GM06990 (cell line): ENCODE measurements around the gene TUBB.

ENCODE experiments used
- DNase-seq: peaks from one replicate; pipeline ENCODE4 v3.0.0-alpha.2; 2011; ENCODE audit not compliant: insufficient read length; ENCODE audit errors: extremely low read depth
- H3K27me3 ChIP-seq: replicated peaks from 2 replicates; pipeline ENCODE4 v1.6.0; 2011; ENCODE audit warnings: low read length; ENCODE audit not compliant: control insufficient read depth, insufficient read depth
- H3K36me3 ChIP-seq: 2 replicates; pipeline ENCODE4 v1.5.1; 2011; ENCODE audit warnings: low read length; ENCODE audit not compliant: control insufficient read depth, insufficient read depth
- H3K4me3 ChIP-seq: replicated peaks from 2 replicates; pipeline ENCODE4 v1.5.1; 2011; ENCODE audit warnings: low read depth, mild to moderate bottlenecking, control low read depth, low read length
- TF ChIP-seq, protein P1 (sequence below): IDR thresholded peaks from 2 replicates; pipeline ENCODE4 v1.5.1; 2011; ENCODE audit warnings: low read length, control low read depth, mild to moderate bottlenecking, inconsistent platforms; ENCODE audit not compliant: insufficient read depth, poor library complexity, severe bottlenecking

The TUBB gene

DNA sequence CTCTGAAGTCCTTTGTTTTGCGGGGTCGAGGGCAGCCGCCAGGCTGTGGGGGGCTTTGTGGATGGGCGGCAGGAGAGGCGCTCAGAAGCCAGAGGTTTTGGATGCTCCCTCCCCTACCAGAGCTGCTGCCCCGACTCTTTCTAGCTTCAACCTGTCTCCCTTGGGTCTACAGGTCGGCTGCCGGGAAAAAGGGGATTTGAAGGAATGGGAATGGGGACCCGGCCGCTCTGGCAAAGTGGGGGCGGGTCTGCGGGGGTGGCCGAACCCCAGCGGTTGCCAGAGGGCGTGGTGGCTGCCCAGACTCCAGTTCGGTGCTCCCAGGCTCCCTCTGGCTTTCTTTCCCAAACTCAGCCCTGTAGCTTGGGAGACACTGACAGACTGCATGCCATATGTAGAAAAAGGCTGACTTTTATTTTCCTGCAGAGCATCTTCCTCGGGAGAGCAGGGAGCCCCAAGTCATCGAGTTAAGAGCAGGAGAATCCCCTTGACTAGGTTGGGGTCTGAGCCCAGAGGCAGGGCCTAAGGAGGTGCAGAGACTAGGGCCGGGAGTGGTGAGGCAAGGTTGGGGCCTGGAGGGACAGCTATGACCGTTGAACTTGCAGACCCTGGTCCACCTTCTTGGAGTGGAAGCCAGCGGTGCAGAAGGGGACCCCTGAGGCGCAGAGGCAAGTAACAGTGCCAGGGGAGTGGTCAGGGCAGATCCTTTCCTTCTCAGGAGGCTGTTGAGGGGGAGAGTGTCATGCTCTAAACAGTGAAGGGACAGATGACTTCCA, 32.3 kb upstream of the TUBB start:
- DNase-seq: peak; percentile 44
- Histone ChIP-seq H3K36me3 (no peaks in the 10 kb centered on the region), H3K4me3 (peak overlapping the region; percentile 95), H3K27me3 (no peaks in the 10 kb centered on the region)
- TF ChIP-seq, protein P1, sequence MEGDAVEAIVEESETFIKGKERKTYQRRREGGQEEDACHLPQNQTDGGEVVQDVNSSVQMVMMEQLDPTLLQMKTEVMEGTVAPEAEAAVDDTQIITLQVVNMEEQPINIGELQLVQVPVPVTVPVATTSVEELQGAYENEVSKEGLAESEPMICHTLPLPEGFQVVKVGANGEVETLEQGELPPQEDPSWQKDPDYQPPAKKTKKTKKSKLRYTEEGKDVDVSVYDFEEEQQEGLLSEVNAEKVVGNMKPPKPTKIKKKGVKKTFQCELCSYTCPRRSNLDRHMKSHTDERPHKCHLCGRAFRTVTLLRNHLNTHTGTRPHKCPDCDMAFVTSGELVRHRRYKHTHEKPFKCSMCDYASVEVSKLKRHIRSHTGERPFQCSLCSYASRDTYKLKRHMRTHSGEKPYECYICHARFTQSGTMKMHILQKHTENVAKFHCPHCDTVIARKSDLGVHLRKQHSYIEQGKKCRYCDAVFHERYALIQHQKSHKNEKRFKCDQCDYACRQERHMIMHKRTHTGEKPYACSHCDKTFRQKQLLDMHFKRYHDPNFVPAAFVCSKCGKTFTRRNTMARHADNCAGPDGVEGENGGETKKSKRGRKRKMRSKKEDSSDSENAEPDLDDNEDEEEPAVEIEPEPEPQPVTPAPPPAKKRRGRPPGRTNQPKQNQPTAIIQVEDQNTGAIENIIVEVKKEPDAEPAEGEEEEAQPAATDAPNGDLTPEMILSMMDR: no peak

DNA sequence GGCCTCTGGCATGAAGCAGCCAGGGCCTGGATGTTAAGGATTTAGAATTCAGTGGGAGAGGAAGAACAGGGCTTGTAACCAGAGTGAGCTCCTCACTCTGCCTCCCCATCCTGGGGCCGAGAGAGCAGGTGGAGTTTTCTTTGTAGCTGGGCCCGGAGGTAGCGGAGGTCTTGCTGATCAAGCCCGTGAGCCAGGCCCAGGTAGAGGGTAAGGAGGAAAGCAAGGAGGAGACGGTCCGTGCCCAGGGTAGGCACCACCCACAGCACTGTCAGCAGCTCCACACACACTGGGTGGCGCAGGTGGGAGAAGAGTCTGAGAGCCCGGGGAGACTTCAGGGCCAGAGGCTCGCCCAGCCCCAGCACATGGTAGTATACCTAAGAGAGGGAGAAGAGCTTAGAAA, 31.6 kb upstream of the TUBB start:
- Histone ChIP-seq H3K36me3 (no peaks in the 10 kb centered on the region), H3K27me3 (no peaks in the 10 kb centered on the region), H3K4me3 (peak overlapping the region; percentile 95)
- TF ChIP-seq, protein P1: peak; percentile 31
- DNase-seq: peak; percentile 52

DNA sequence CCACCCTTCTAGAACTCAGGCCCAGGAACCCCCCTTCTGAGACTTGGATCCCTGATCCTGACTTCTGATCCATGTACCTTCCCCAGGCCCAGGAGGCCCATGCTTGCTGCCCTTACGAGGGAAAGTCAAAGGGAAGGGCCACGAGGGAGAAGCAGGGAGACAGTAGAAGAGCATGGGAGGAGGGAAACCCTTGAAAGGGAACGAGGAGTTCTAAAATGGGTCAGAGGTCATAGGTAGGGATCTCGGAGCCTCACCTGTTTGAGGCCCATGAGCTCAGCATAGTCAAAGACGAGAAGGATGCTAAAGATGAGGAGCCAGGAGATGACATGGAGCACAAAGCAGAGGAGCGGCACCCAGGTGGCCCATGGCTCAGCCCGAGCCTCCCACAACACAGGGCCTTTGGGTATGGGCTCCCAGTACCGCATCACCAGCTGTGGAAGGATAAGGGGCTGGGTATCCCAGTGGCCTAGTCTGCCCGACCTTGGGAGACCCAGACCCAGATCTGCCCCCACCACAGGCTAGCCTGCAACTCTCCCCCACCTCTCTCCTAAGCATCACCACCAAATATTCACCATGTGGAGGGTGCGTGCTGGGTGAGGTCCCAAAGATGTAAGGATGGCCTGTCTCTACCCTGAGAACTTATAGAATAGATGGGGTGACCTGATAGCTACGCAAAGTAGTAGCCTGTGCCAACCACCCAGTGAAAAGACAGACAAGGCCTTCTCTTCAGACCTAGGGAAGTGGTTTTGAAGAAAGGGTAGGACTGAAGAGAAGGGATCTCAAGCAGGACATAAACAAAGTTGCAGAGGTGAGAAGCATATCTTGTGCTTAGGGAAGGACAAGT, 30.9 kb upstream of the TUBB start:
- H3K36me3 ChIP-seq: no peaks in the 10 kb centered on the region
- DNase-seq: no peak
- TF ChIP-seq, protein P1: no peak
- no peaks in the 10 kb centered on the region for H3K27me3 ChIP-seq
- peak overlapping the region; percentile 95 for H3K4me3 ChIP-seq

DNA sequence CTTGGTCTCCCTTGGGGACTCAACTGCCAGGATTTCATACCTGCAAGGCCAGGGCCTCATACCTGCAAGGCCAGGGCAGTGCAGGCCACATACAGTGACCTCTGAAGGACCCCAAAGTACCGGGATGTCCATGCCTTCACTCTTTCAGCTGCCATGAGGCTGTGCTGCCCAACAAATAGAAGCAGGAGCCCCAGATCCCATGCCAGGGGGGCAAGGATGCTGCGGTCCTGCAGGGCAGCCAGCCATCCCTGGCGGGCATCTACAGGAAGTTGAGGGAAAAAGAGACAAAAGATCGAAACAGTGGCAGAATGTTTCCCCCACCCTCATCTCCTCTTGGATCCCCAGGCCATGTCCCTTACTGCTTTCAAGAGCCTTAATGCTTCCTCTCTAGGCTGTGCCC, 30.2 kb upstream of the TUBB start:
- Histone ChIP-seq H3K27me3 (no peaks in the 10 kb centered on the region), H3K36me3 (no peaks in the 10 kb centered on the region), H3K4me3 (peak overlapping the region; percentile 87)
- peak; percentile 22 for DNase-seq
- TF ChIP-seq, protein P1: no peak

DNA sequence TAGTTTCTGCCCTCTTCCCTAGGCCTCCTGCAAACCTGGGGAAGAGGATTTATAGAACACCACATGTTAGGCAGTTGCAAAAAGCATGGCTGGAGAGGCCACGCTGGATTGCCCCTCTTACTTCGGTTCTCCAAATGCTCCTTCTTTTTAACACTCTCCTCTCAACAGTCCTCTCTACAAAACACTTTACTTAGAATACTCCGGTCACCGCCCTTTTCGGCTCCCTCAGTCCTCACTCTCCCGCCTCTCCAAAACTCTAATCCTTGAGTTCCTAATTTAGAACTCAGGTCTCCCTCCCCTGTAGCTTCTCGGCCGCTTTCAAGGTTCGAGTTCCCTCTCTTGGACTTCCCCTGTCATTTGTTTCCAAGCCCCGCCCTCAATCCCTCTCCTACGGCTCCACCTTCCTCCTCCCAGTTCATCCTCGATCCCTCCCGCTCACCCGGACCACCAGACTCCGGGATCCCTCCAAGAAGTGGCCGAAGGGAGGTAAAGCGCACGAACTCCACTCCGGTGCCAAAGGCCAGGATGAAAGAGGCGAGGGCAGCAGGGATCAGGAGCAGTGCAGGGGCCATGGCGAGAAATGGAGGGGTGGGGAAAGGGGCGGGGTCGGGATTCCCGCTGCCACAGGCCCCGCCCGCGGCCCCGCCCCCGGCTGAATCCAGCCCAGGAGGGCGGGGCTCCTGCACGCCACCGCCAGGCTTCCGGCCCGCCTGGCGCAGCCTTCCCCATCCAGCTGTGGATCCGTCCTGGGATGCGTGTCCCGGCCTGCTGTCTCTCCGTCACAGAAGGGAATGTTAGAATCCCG, 29.5 kb upstream of the TUBB start, which contains the start of gene NRM:
NRM (minus strand) TSS at position 582 of the 805 bp plus-strand sequence; CDS start at position 572, 10 bp downstream.
- Histone ChIP-seq H3K4me3 (peak within 1 kb of the TSS; percentile 87), H3K36me3 (no peaks in the 10 kb centered on the region), H3K27me3 (no peaks in the 10 kb centered on the region)
- TF ChIP-seq, protein P1: no peak
- peak; percentile 86 for DNase-seq
